Psoas muscle (tissue), 8 donors: ENCODE results near the gene CDR2L. TPM values are rescaled to one million over a fixed set of nuclear protein-coding genes. Genes with fewer than 3 reads are reported as not detected.
"Not testable (repeated sequence)": the region's sequence is repeated elsewhere in the genome, so short reads cannot be mapped to it uniquely, and the experiment has no call there.

ENCODE experiments used
- ATAC-seq, 4 donors: fragments of 200-7000 bp; cut with Tn5 transposase; one replicate each; pipeline ENCODE4 v1.9.1; 2020; ENCODE audit warnings: moderate library complexity in 3 of 4, mild to moderate bottlenecking in 2 of 4
- DNase-seq, 2 donors: peaks; one replicate each; pipeline ENCODE4 v3.0.0-alpha.2; 2020
- H3K27ac ChIP-seq: fragments of 200-600 bp; one replicate; pipeline ENCODE4 v1.8.0; 2022
- H3K27me3 ChIP-seq, 3 donors: fragments of 200-600 bp in 1 of 3; one replicate each; pipeline versions ENCODE4 v1.6.1 to v1.8.0; 2013 to 2022; ENCODE audit warnings: low read length in 2 of 3, mild to moderate bottlenecking in 2 of 3, moderate library complexity in 1 of 3; ENCODE audit not compliant: insufficient read depth in 3 of 3
- H3K36me3 ChIP-seq, 2 donors: fragments of 200-600 bp in 1 of 2; one replicate each; pipeline versions ENCODE4 v1.6.1 to v1.8.0; 2013 to 2022; ENCODE audit warnings: low read depth in 1 of 2, mild to moderate bottlenecking in 1 of 2, moderate library complexity in 1 of 2; ENCODE audit not compliant: insufficient read depth in 1 of 2
- H3K4me1 ChIP-seq: fragments of 200-600 bp; one replicate; pipeline ENCODE4 v1.8.0; 2022
- H3K4me3 ChIP-seq: fragments of 200-600 bp; one replicate; pipeline ENCODE4 v1.8.0; 2022; ENCODE audit warnings: mild to moderate bottlenecking
- H3K9me3 ChIP-seq: fragments of 200-600 bp; one replicate; pipeline ENCODE4 v1.8.0; 2022
- CTCF ChIP-seq: fragments of 200-600 bp; IDR thresholded peaks from one replicate; pipeline ENCODE4 v1.8.0; 2022; ENCODE audit warnings: antibody characterized with exemption
- WGBS, 3 donors: extraction: QIAGEN DNeasy Blood & Tissue Kit; methylation state at CpG; one replicate each; pipeline versions ENCODE4 v1.1.6 to v1.1.7; 2013; 5-methylcytosine and 5-hydroxymethylcytosine counted together
- intact Hi-C, 2 donors: fragments of 100-400 bp; cut with DNase I; formaldehyde crosslinking; loops; one replicate each; pipeline versions ENCODE4 v1.11.0 to v1.14.2; 2022
- polyA plus RNA-seq, 3 donors: library from polyadenylated mRNA; stranded (reverse); fragments of 200-250 nt; gene quantifications; one replicate each; pipeline ENCODE4 v1.2.3, GENCODE V29; 2013
- total RNA-seq, 4 donors: library from RNA; stranded (reverse); fragmentation: NEBNext Ultra II Directional in 2 of 4; extraction: Animal tissue kit (Norgen Biotek cat#: 25700) in 2 of 4; gene quantifications; one replicate each; pipeline versions ENCODE4 v1.2.1 to v1.2.4, GENCODE V29; 2021 to 2023
- donor health status: healthy with polysubstance abuse.
- donor health status: DM: no; HTN: no; CAD: no; lungs with moderate emphysema.
- donor health status: Bipolar disorder and iron deficiency.
- donor health status: healthy.
- donor health status: DM: yes; HTN: yes; CAD: no.
- donor health status: DM: no; HTN: no; CAD: no.
- donor health status: DM: no; HTN: no; CAD: no.
- donor health status: DM: yes; HTN: yes; CAD: no.

Gene CDR2L
- total and polyA plus RNA-seq, 7 donors, result 1.3 to 3.4 (median 1.7) TPM

GRCh38 chr17:75003957-75004355, 16.5 kb downstream of the CDR2L start:
- Histone ChIP-seq H3K27ac (no peak overlapping the region), H3K9me3 (no peaks in the 10 kb centered on the region), H3K36me3 (no peaks in the 10 kb centered on the region), H3K27me3 (no peaks in the 10 kb centered on the region), H3K4me1 (no peaks in the 10 kb centered on the region), H3K4me3 (no peak overlapping the region)
- ATAC-seq, result no peak
- peak in 1 of 2 donors; percentile 40 for DNase-seq
- TF ChIP-seq CTCF, result no peak
- WGBS, 3 donors, result 94 to 96% (median 94%) methylated on average over 18 to 19 of the region's 19 CpGs
- intact Hi-C loops, result no loop called here

- Histone ChIP-seq H3K9me3 (no peaks in the 10 kb centered on the region), H3K4me3 (no peak overlapping the region), H3K27ac (no peak overlapping the region), H3K27me3 (no peaks in the 10 kb centered on the region), H3K36me3 (no peaks in the 10 kb centered on the region), H3K4me1 (no peaks in the 10 kb centered on the region)
- DNase-seq (no peak), ATAC-seq (no peak)
- no peak for TF ChIP-seq CTCF
- intact Hi-C loops, result no loop called here
- WGBS, 3 donors, result 93 to 97% (median 97%) methylated on average over 3 of the region's 3 CpGs
Measured at GRCh38 chr17:75004371-75004770, 16.9 kb downstream of the CDR2L start.

- 89 to 94% (median 90%) methylated on average over 8 of the region's 8 CpGs for WGBS, 3 donors
Measured at GRCh38 chr17:75005291-75005690, 17.9 kb downstream of the CDR2L start.

GRCh38 chr17:75006084-75006483, 18.7 kb downstream of the CDR2L start:
- H3K36me3 ChIP-seq, H3K4me3 ChIP-seq, ATAC-seq, H3K27ac ChIP-seq, H3K27me3 ChIP-seq, H3K9me3 ChIP-seq, H3K4me1 ChIP-seq, DNase-seq: not testable (repeated sequence)
- intact Hi-C loops, result loop anchor here in 1 of 2 donors (5.0 kb wide), 1 partner anchor 44 kb away; no protein-coding TSS in a partner anchor
- WGBS, 3 donors, result 93 to 97% (median 96%) methylated on average over 6 of the region's 6 CpGs

More at GRCh38 chr17:75005291-75005690, 17.9 kb downstream of the CDR2L start:
- Histone ChIP-seq H3K4me1 (no peaks in the 10 kb centered on the region), H3K27me3 (no peaks in the 10 kb centered on the region), H3K27ac (no peak overlapping the region), H3K9me3 (no peaks in the 10 kb centered on the region), H3K36me3 (no peaks in the 10 kb centered on the region), H3K4me3 (no peak overlapping the region)
- DNase-seq, result peak in 1 of 2 donors; percentile 27
- intact Hi-C loops, result loop anchor here in 1 of 2 donors (5.0 kb wide), 1 partner anchor 43 kb away; no protein-coding TSS in a partner anchor
- no peak for ATAC-seq
- no peak for TF ChIP-seq CTCF

GRCh38 chr17:75006653-75007052, 19.2 kb downstream of the CDR2L start:
- Histone ChIP-seq H3K27ac (no peak overlapping the region), H3K27me3 (no peaks in the 10 kb centered on the region), H3K9me3 (no peaks in the 10 kb centered on the region), H3K36me3 (no peaks in the 10 kb centered on the region), H3K4me3 (no peak overlapping the region), H3K4me1 (peaks cover 2% of the 10 kb centered on the region)
- ATAC-seq, result no peak
- intact Hi-C loops, result loop anchor here in 1 of 2 donors (5.0 kb wide), 1 partner anchor 44 kb away; no protein-coding TSS in a partner anchor
- DNase-seq, result peak in 1 of 2 donors; percentile 25
- TF ChIP-seq CTCF, result no peak
- 87 to 95% (median 87%) methylated on average over 5 of the region's 5 CpGs for WGBS, 3 donors
